Prostate gland (tissue), 2 donors: Measurements from ENCODE around the gene TNS4. TPM values are rescaled to one million over a fixed set of nuclear protein-coding genes. Genes with fewer than 3 reads are reported as not detected.

Experiments
- DNase-seq: peaks from one replicate; pipeline ENCODE4 v3.0.0-alpha.2; 2019; ENCODE audit warnings: low spot score
- H3K27ac ChIP-seq, 2 donors: fragments of 200-600 bp; sonication (generic); 2 replicates each; pipeline ENCODE4 v1.5.1; 2017 to 2019
- H3K27me3 ChIP-seq: fragments of 200-600 bp; sonication (generic); replicated peaks from 2 replicates; pipeline ENCODE4 v1.5.1; 2019; ENCODE audit not compliant: insufficient read depth
- H3K36me3 ChIP-seq, 2 donors: fragments of 200-600 bp; sonication (generic); 1 replicate in 1 of 2; 2 replicates in 1 of 2; pipeline versions ENCODE4 v1.5.1 to v1.8.1; 2017 to 2019
- H3K4me1 ChIP-seq: fragments of 200-600 bp; sonication (generic); replicated peaks from 2 replicates; pipeline ENCODE4 v1.5.1; 2019
- H3K4me3 ChIP-seq, 2 donors: fragments of 200-600 bp; sonication (generic); 2 replicates each; pipeline ENCODE4 v1.5.1; 2017 to 2019
- H3K9me3 ChIP-seq: fragments of 200-600 bp; sonication (generic); 2 replicates; pipeline ENCODE4 v1.5.1; 2017
- CTCF ChIP-seq, 4 experiments: fragments of 200-600 bp in 2 of 4; fragments of 450-650 bp in 2 of 4; sonication (generic) in 2 of 4; IDR thresholded peaks; 1 replicate in 3 of 4; 2 replicates in 1 of 4; pipeline ENCODE4 v1.5.1; 2016 to 2019; ENCODE audit warnings: antibody characterized with exemption in 4 of 4, mild to moderate bottlenecking in 2 of 4, moderate library complexity in 2 of 4
- POLR2A ChIP-seq: fragments of 450-650 bp; IDR thresholded peaks from one replicate; pipeline ENCODE4 v1.6.1; 2016; ENCODE audit warnings: antibody characterized with exemption, mild to moderate bottlenecking
- POLR2AphosphoS5 ChIP-seq: sonication (generic); formaldehyde crosslinking; IDR thresholded peaks from one replicate; pipeline ENCODE4 v1.6.1; 2017; ENCODE audit warnings: antibody characterized with exemption
- WGBS: methylation state at CpG from one replicate; pipeline ENCODE4 v1.1.5; 2018; 5-methylcytosine and 5-hydroxymethylcytosine counted together
- intact Hi-C: fragments of 100-400 bp; cut with DNase I; formaldehyde crosslinking; loops from one replicate; pipeline ENCODE4 v1.14.2; 2022
- total RNA-seq, 2 donors: library from RNA; depleted of rRNA; stranded (reverse); fragments of >200 nt; gene quantifications; one replicate each; pipeline ENCODE4 v1.1.0, GENCODE V29; 2016

TNS4 gene
- total RNA-seq, 2 donors from 2014 or later, result 51.3 to 56.1 TPM

GRCh38 chr17:40511667-40512220, 10.3 kb upstream of the TNS4 start:
- Histone ChIP-seq H3K9me3 (no peaks in the 10 kb centered on the region), H3K4me3 (no peak overlapping the region), H3K36me3 (no peaks in the 10 kb centered on the region), H3K4me1 (no peaks in the 10 kb centered on the region), H3K27ac (peak overlapping the region in 1 of 2 donors; percentile 52), H3K27me3 (no peaks in the 10 kb centered on the region)
- DNase-seq, result no peak
- no peak for TF ChIP-seq CTCF (IDR thresholded peaks at IDR 0.05)
- no peak for TF ChIP-seq POLR2AphosphoS5
- intact Hi-C loops, result no loop called here
- 59% methylated on average over 11 of the region's 12 CpGs for WGBS

- peak; percentile 57 for DNase-seq
- Histone ChIP-seq H3K36me3 (no peaks in the 10 kb centered on the region), H3K27ac (peak overlapping the region; percentile 40 to 52), H3K27me3 (no peaks in the 10 kb centered on the region), H3K4me1 (no peaks in the 10 kb centered on the region), H3K4me3 (no peak overlapping the region), H3K9me3 (no peaks in the 10 kb centered on the region)
- intact Hi-C loops, result no loop called here
- TF ChIP-seq POLR2A, result no peak
- TF ChIP-seq POLR2AphosphoS5, result peak; percentile 91
- TF ChIP-seq CTCF (IDR thresholded peaks at IDR 0.05), result no peak
- 18% methylated on average over 2 of the region's 2 CpGs for WGBS
These were observed 9.7 kb upstream of the TNS4 start for GRCh38 chr17:40511136-40511535.

GRCh38 chr17:40510328-40510648, 8.9 kb upstream of the TNS4 start:
- intact Hi-C loops, result no loop called here
- Histone ChIP-seq H3K4me3 (no peak overlapping the region), H3K27ac (peak overlapping the region in 1 of 2 donors; percentile 40), H3K4me1 (no peaks in the 10 kb centered on the region), H3K36me3 (no peaks in the 10 kb centered on the region), H3K27me3 (no peaks in the 10 kb centered on the region), H3K9me3 (no peaks in the 10 kb centered on the region)
- 59% methylated on average over 8 of the region's 8 CpGs for WGBS
- TF ChIP-seq POLR2A, result no peak
- TF ChIP-seq POLR2AphosphoS5, result peak; percentile 68
- no peak for TF ChIP-seq CTCF (IDR thresholded peaks at IDR 0.05)
- no peak for DNase-seq

- Histone ChIP-seq H3K4me3 (no peak overlapping the region), H3K9me3 (no peaks in the 10 kb centered on the region), H3K27ac (no peak overlapping the region), H3K4me1 (no peaks in the 10 kb centered on the region), H3K36me3 (no peaks in the 10 kb centered on the region), H3K27me3 (no peaks in the 10 kb centered on the region)
- WGBS, result 89% methylated on average over 10 of the region's 10 CpGs
- intact Hi-C loops, result no loop called here
- no peak for DNase-seq
- TF ChIP-seq POLR2AphosphoS5 (no peak), POLR2A (no peak), CTCF (IDR thresholded peaks at IDR 0.05) (no peak)
These were observed 8.4 kb upstream of the TNS4 start for GRCh38 chr17:40509626-40510327.

- DNase-seq, result no peak
- H3K4me1 ChIP-seq, result no peaks in the 10 kb centered on the region
- no peaks in the 10 kb centered on the region for H3K36me3 ChIP-seq
- H3K27me3 ChIP-seq, result no peaks in the 10 kb centered on the region
- no peaks in the 10 kb centered on the region for H3K9me3 ChIP-seq
- TF ChIP-seq CTCF (IDR thresholded peaks at IDR 0.05) (no peak), POLR2AphosphoS5 (no peak), POLR2A (no peak)
- no peak overlapping the region for H3K27ac ChIP-seq
- intact Hi-C loops, result no loop called here
- 74% methylated on average over 5 of the region's 5 CpGs for WGBS
- no peak overlapping the region for H3K4me3 ChIP-seq
These were observed 5.4 kb upstream of the TNS4 start for GRCh38 chr17:40506786-40507185.
